A549 (cell line): Measurements from ENCODE around the gene EIF6. TPM values are rescaled to one million over a fixed set of nuclear protein-coding genes. Genes with fewer than 3 reads are reported as not detected.

Experiments used
- ATAC-seq, 2 experiments: fragments of 200-7000 bp in 1 of 2; fragments of >200 bp in 1 of 2; cut with Nextera tagmentation in 1 of 2; cut with Tn5 transposase in 1 of 2; 3 replicates each; pipeline versions ENCODE4 v1.8.0 to v1.9.1; 2018 to 2020; ENCODE audit warnings: mild to moderate bottlenecking in 1 of 2, moderate library complexity in 1 of 2
- CTCF ChIA-PET: fragments of 300-600 bp; sonication (Branson Sonifier 250); formaldehyde crosslinking; extraction: SDS; loops from one replicate; lab custom pipeline; 2021; ENCODE audit warnings: antibody characterized with exemption, inconsistent platforms; lab: Yijun Ruan, JAX
- POLR2A ChIA-PET: fragments of 350-600 bp; formaldehyde crosslinking; extraction: SDS; loops from one replicate; lab custom pipeline; 2021; ENCODE audit warnings: antibody characterized with exemption, inconsistent platforms; lab: Yijun Ruan, JAX
- DNase-seq, 2 experiments: peaks; one replicate each; pipeline versions ENCODE4 v3.0.0 to v3.0.0-alpha.2; 2011 to 2016; ENCODE audit warnings: low read depth in 1 of 2, low spot score in 1 of 2
- FAIRE-seq: peaks from 2 replicates; lab custom pipeline; 2011; peaks lifted over from hg19 to GRCh38; lab: Jason Lieb, UNC
- H3K27ac ChIP-seq, 2 experiments: fragments of >200 bp; sonication (Bioruptor Twin); formaldehyde crosslinking; 3 replicates each; pipeline ENCODE4 v1.5.1; 2016 to 2017
- H3K4me1 ChIP-seq: fragments of >200 bp; sonication (Bioruptor Twin); formaldehyde crosslinking; 3 replicates; pipeline ENCODE4 v1.6.1; 2016
- H3K4me2 ChIP-seq: fragments of >200 bp; sonication (Bioruptor Twin); formaldehyde crosslinking; 3 replicates; pipeline ENCODE4 v1.6.1; 2016
- H3K4me3 ChIP-seq: fragments of >200 bp; sonication (Bioruptor Twin); formaldehyde crosslinking; 3 replicates; pipeline ENCODE4 v1.5.1; 2016
- H3K9me3 ChIP-seq: fragments of >200 bp; sonication (Bioruptor Twin); formaldehyde crosslinking; 3 replicates; pipeline ENCODE4 v1.6.1; 2016
- ATOH8 ChIP-seq: fragments of 250-450 bp; sonication (Bioruptor Pico); IDR thresholded peaks from 2 replicates; pipeline ENCODE4 v1.5.0; 2020; ENCODE audit warnings: low read depth, mild to moderate bottlenecking, moderate library complexity
- CHD4 ChIP-seq: fragments of 200-600 bp; sonication (generic); IDR thresholded peaks from 2 replicates; pipeline ENCODE4 v1.6.1; 2016; ENCODE audit warnings: antibody characterized with exemption, mild to moderate bottlenecking, borderline replicate concordance
- EHF ChIP-seq: fragments of 250-450 bp; sonication (Bioruptor Pico); IDR thresholded peaks from 2 replicates; pipeline ENCODE4 v1.5.0; 2020; ENCODE audit warnings: mild to moderate bottlenecking
- EHMT2 ChIP-seq: fragments of 200-600 bp; sonication (generic); IDR thresholded peaks from 2 replicates; pipeline ENCODE4 v1.6.1; 2016; ENCODE audit warnings: antibody characterized with exemption, low read depth, mild to moderate bottlenecking, moderate library complexity
- EP300 ChIP-seq, 2 experiments: fragments of >200 bp; sonication (Bioruptor Twin); formaldehyde crosslinking; IDR thresholded peaks; 2 replicates in 1 of 2; 3 replicates in 1 of 2; pipeline ENCODE4 v1.6.1; 2016 to 2017
- FOSL2 ChIP-seq, 2 experiments: fragments of 450-650 bp in 1 of 2; fragments of >200 bp in 1 of 2; sonication (Bioruptor Twin) in 1 of 2; formaldehyde crosslinking; IDR thresholded peaks; 2 replicates each; pipeline versions ENCODE4 v1.5.0 to v1.6.1; 2016 to 2020; ENCODE audit warnings: mild to moderate bottlenecking in 1 of 2, moderate library complexity in 1 of 2
- HOXB13 ChIP-seq: fragments of 250-450 bp; sonication (Bioruptor Pico); IDR thresholded peaks from 2 replicates; pipeline ENCODE4 v1.5.0; 2020; ENCODE audit warnings: low read depth, mild to moderate bottlenecking, moderate library complexity
- HOXB5 ChIP-seq: fragments of 250-450 bp; sonication (Bioruptor Pico); IDR thresholded peaks from 2 replicates; pipeline ENCODE4 v1.5.0; 2020; ENCODE audit warnings: mild to moderate bottlenecking, moderate library complexity
- KDM1A ChIP-seq: fragments of 200-600 bp; sonication (generic); IDR thresholded peaks from 2 replicates; pipeline ENCODE4 v1.6.1; 2016; ENCODE audit warnings: low read depth, mild to moderate bottlenecking
- KDM5A ChIP-seq: fragments of 200-600 bp; sonication (generic); IDR thresholded peaks from 2 replicates; pipeline ENCODE4 v1.6.1; 2016; ENCODE audit warnings: antibody characterized with exemption, mild to moderate bottlenecking
- MAFK ChIP-seq: fragments of 450-650 bp; IDR thresholded peaks from 2 replicates; pipeline ENCODE4 v1.6.1; 2014; ENCODE audit not compliant: partially characterized antibody
- MAX ChIP-seq: IDR thresholded peaks from 2 replicates; pipeline ENCODE4 v1.6.1; 2012
- NFE2L2 ChIP-seq: fragments of 150-350 bp; conservative IDR thresholded peaks from 2 replicates; pipeline ENCODE4 v1.6.1; 2014; ENCODE audit warnings: low read length
- POLR2A ChIP-seq: IDR thresholded peaks from 2 replicates; pipeline ENCODE4 v1.6.1; 2012; ENCODE audit warnings: mild to moderate bottlenecking, low read length
- SREBF2 ChIP-seq: fragments of 450-650 bp; IDR thresholded peaks from 2 replicates; pipeline ENCODE4 v1.6.1; 2014; ENCODE audit warnings: mild to moderate bottlenecking, moderate library complexity
- TP53 ChIP-seq: fragments of 250-450 bp; sonication (Bioruptor Pico); IDR thresholded peaks from 2 replicates; pipeline ENCODE4 v1.5.0; 2021; ENCODE audit warnings: mild to moderate bottlenecking, moderate library complexity
- USF2 ChIP-seq: fragments of 450-650 bp; IDR thresholded peaks from 2 replicates; pipeline ENCODE4 v1.6.1; 2014; ENCODE audit warnings: antibody characterized with exemption
- ZC3H11A ChIP-seq: fragments of 450-650 bp; IDR thresholded peaks from 2 replicates; pipeline ENCODE4 v1.6.1; 2014; ENCODE audit warnings: antibody characterized with exemption, mild to moderate bottlenecking
- ZFP36 ChIP-seq: fragments of 450-650 bp; IDR thresholded peaks from 2 replicates; pipeline ENCODE4 v1.6.1; 2014; ENCODE audit warnings: borderline replicate concordance; ENCODE audit not compliant: partially characterized antibody
- whole genome bisulfite sequencing: methylation state at CpG from one replicate; pipeline ENCODE4 v1.1.6; 2017; ENCODE audit errors: missing lambda C conversion rate; 5-methylcytosine and 5-hydroxymethylcytosine counted together
- polyA plus RNA-seq, 4 experiments: library from polyadenylated mRNA; depleted of rRNA in 3 of 4; stranded (reverse); fragments of >200 nt; fragmentation: RNase III in 1 of 4; extraction: RNeasy Plus Mini Kit Qiagen cat#74134 plus additional on column Dnase treatment in 1 of 4; gene quantifications; 2 replicates in 3 of 4; 3 replicates in 1 of 4; pipeline ENCODE4 v1.2.3, GENCODE V29; 2011 to 2017

EIF6 gene
- polyA plus RNA-seq, 2 of the 4 experiments (the other 2 are of a cell fraction): 184 to 294 TPM

GRCh38 chr20:35286899-35287508 lies 2.4 kb upstream of the EIF6 start:
- 84% methylated on average over 16 of the region's 17 CpGs for WGBS
- CTCF ChIA-PET: interaction anchor here (0.7 to 10.6 kb wide), 5 partner anchors 12 to 191 kb away, joined by 3 to 138 read pairs (median 12); no protein-coding TSS in a partner anchor
- Histone ChIP-seq H3K9me3 (no peaks in the 10 kb centered on the region), H3K27ac (0 out of 6 replicates have a peak overlapping the region, but pooled peaks of 1 of the 2 experiments have one; percentile 98)
- TF ChIP-seq CHD4 (no peak), EP300 (IDR thresholded peaks at IDR 0.05) (no peak), ATOH8 (CRISPR knock-in tag) (no peak), KDM5A (no peak), EHMT2 (no peak), HOXB13 (CRISPR knock-in tag) (no peak)
- TF ChIP-seq, all 56 proteins: peak for 0
- no peak overlapping the region for H3K4me3 ChIP-seq
- no peak overlapping the region for H3K4me2 ChIP-seq
- POLR2A ChIA-PET: no interaction called here
- H3K4me1 ChIP-seq: peaks cover 27% of the 10 kb centered on the region
- DNase-seq: no peak
- no peak for ATAC-seq
- FAIRE-seq: no peak

- H3K9me3 ChIP-seq: no peaks in the 10 kb centered on the region
- ATAC-seq (no peak), FAIRE-seq (no peak), DNase-seq (no peak)
- 86% methylated on average over 10 of the region's 12 CpGs for WGBS
- CTCF ChIA-PET: interaction anchor here (4.4 to 10.6 kb wide), 2 partner anchors 13 to 19 kb away, joined by 30 to 138 read pairs; no protein-coding TSS in a partner anchor
- H3K4me3 ChIP-seq: no peak overlapping the region
- POLR2A ChIA-PET: no interaction called here
- H3K4me1 ChIP-seq: peaks cover 27% of the 10 kb centered on the region
- H3K27ac ChIP-seq: peak overlapping the region; percentile 82 to 98; a peak in 4 of 6 replicates
- no peak for TF ChIP-seq POLR2A
- no peak for TF ChIP-seq TP53 (CRISPR knock-in tag)
- no peak for TF ChIP-seq EHF
- TF ChIP-seq HOXB5 (CRISPR knock-in tag): no peak
- no peak for TF ChIP-seq KDM1A
- no peak for TF ChIP-seq USF2
- H3K4me2 ChIP-seq: peak overlapping the region; percentile 80
Observed at GRCh38 chr20:35286077-35286898, 1.7 kb upstream of the EIF6 start.

- Histone ChIP-seq H3K4me2 (peak overlapping the region; percentile 80), H3K4me3 (no peak overlapping the region), H3K4me1 (peaks cover 27% of the 10 kb centered on the region), H3K27ac (peak overlapping the region; percentile 82 to 98; a peak in 5 of 6 replicates), H3K9me3 (no peaks in the 10 kb centered on the region)
- no peak for DNase-seq
- ATAC-seq: no peak
- TF ChIP-seq ZC3H11A (no peak), NFE2L2 (peak; percentile 89), FOSL2 (IDR thresholded peaks at IDR 0.05) (no peak), FOSL2 (CRISPR knock-in tag; IDR thresholded peaks at IDR 0.05) (peak; percentile 57; the same call in 1 of the 2 replicates), MAX (no peak), SREBF2 (no peak), ZFP36 (no peak), MAFK (peak; percentile 99)
- ChIA-PET CTCF (interaction anchor here (10.6 kb wide), 1 partner anchor 20 kb away, joined by 138 read pairs; no protein-coding TSS in a partner anchor), POLR2A (no interaction called here)
- FAIRE-seq: no peak
- WGBS: 65% methylated on average over 5 of the region's 5 CpGs
Observed at GRCh38 chr20:35285806-35286076, 1.2 kb upstream of the EIF6 start.
